Femur (tissue), 1 donor: ENCODE data around the gene QPRT.
"Not testable (repeated sequence)": the region's sequence is repeated elsewhere in the genome, so short reads cannot be mapped to it uniquely, and the experiment has no call there.

ENCODE experiments used
- DNase-seq: peaks from one replicate; pipeline ENCODE4 v3.0.0-alpha.2; 2017

Gene QPRT

DNA sequence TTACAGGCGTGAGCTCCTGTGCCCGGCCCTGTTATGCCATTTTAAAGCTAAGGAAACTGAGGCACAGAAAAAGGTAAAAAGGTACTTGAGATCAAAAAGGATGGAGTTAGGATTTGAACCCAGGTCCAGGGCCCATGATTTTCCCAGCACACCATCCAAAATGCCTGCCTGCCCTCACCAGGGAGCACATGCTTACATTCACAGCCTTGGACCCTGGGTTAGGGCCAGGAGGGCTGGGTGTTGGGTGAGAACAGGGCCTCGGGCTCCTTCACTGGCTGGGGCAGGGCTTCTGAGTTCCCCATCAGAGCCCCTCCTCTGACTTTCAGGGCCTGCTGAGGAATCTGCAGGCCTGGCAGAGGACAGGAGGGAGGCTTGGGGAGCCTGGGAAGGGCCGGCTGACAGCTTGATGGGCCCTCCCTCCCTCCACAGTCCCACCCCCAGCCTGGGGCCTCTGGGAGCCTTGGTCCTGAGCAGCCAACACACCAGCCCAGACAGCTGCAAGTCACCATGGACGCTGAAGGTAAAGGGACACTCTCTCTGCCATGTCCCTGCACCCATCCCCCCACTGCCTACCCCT is at the start of gene QPRT:
Gene QPRT (plus strand): TSS at position 490 of the 577 bp plus-strand sequence. CDS start 18 bp downstream, at position 508.
- peak; percentile 85 for DNase-seq

DNA sequence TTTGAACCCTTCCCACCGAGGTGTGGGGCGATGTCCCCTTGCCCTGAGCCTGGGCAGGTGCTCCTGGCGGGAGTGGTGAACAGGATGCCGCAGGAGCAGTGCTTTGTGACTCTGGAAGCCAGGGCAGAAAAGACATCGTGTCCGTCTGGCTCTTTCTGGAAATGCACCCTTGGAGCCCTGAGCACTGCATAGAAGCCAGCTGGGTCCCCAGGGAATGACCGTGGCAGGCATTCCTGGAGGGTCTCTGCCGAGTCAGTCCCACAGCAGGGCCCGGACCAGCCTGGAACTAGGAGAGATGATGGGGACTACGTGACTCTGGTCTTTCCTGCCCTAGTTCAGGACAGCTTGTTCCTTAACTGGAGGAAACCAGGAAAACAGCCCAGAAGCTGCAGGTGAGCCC is 49.7 kb upstream of the QPRT start:
- DNase-seq = not testable (repeated sequence)

DNA sequence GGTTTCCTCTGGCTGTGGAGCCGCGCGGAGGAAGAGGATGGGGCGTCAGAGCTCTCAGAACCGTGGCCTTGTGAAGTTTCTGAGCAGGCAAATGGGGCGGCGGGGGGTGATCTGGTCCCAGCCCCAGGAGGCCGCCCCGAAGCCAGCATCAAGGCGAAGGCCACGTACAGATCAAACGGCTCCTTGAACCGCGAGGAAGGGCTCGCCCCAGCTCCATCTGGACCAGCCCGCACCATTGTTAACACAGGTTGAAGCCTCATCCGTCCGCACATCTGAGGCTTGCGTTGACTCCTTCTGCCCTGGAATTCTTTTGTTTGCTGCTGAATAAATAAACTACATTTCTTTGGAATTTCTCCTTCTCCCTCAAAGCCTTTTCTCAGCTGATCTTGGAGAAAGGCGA is 47.3 kb upstream of the QPRT start:
- DNase-seq = not testable (repeated sequence)

DNA sequence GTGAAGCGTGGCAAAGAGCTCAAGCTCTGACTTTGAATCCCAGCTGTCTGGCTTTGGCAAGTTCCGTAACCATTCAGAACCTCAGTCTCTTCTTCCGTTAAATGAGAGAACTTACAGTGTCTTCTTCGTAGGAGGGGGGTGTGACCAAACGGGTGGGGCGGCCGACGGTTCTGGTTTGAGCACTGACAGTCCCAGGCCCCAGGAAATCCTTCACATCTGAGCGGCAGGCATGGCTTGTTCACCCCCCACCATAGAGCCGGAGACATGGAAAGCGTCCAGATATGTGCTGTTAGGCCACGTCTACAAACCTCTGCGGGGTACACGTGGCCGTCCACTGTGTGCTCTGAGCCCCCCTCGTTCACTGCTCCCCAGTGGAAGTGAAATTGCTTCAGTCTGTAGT is 43.1 kb upstream of the QPRT start:
- DNase-seq = not testable (repeated sequence)

DNA sequence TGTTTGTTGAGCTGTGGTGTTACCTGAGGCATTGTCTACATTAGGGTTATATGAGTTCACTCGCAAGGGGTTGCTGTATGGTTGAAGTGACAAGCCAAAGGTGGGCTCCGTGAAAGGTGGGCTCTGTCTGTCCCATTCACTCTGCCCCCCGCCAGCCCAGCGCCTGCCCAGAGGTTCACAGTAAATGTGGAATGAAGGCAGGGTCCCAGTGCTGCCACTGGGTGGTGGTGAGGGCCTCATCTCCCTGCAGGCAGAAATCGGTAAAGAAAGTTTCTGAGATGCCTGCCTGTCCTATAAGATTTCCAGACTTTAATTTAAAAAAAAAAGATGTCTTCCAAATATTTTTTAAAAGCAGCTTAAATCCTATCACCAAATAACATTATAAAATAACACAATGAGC is 42.6 kb upstream of the QPRT start:
- DNase-seq = not testable (repeated sequence)

DNA sequence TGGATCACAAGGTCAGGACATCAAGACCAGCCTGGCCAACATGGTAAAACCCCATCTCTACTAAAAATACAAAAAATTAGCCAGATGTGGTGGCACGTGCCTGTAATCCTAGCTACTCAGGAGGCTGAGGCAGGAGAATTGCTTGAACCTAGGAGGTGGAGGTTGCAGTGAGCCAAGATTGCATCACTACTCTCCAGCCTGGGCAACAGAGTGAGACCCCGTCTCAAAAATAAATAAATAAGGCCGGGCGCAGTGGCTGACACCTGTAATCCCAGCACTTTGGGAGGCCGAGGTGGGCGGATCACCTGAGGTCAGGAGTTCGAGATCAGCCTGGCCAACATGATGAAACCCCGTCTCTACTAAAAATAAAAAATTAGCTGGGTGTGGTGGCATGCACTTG is 40.2 kb upstream of the QPRT start:
- not testable (repeated sequence) for DNase-seq

DNA sequence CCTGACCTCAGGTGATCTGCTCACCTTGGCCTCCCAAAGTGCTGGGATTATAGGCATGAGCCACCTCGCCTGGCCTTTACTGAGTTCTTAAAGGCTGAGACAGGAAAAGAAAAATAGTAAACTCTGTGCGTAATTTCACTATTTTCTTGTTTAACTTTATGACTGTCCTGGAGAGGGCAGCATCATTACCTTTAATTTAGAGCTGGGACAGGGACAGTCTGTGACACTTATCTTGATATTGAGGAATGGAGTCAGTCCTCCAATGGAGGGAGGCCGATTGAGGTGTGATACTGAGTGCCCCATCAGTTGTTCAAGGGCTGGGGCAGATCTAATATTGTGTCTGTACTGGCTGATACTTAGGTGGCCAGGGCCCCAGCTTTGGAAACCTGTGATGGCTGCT is 37.4 kb upstream of the QPRT start:
- no peak for DNase-seq

DNA sequence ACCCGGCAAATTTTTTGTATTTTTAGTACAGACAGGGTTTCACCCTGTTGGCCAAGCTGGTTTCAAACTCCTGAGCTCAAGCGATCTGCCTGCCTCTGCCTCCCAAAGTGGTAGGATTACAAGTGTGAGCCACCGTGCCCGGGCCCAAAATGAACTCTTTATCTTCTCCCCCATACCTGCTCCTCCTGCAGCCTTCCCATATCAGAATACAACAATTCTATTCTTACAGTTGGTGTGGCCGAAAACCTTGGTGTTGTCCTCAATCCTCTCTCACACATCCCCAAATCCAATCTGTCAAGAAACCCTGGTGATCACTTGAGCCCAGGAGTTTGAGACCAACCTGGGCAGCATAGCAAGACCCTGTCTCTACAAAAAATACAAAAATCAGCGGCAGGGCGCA is 35.4 kb upstream of the QPRT start:
- DNase-seq = no peak

DNA sequence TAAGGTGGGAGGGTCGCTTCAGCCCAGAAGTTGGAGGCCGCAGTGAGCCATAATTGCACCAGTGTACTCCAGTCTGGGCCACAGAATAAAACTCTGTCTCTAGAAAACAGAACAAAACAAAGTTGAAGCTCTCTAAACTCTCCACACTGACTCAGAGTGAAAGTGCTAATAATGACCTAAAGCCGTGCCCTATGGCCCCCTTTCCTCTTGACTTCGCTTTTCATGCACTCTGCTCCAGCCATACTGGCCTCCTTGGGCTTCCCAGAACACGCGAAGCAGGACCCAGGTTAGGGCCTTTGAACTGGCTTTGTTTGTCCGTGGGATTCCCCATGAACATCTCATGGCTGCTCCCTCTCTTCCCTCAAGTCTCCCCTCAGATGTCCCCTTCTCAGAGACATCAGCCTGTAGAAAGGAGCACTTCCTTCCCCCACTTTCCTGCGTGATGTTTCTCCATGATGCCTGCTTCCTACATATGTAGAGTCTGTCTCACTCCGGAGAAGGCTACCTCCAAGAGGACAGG is 34.6 kb upstream of the QPRT start:
- DNase-seq = no peak

DNA sequence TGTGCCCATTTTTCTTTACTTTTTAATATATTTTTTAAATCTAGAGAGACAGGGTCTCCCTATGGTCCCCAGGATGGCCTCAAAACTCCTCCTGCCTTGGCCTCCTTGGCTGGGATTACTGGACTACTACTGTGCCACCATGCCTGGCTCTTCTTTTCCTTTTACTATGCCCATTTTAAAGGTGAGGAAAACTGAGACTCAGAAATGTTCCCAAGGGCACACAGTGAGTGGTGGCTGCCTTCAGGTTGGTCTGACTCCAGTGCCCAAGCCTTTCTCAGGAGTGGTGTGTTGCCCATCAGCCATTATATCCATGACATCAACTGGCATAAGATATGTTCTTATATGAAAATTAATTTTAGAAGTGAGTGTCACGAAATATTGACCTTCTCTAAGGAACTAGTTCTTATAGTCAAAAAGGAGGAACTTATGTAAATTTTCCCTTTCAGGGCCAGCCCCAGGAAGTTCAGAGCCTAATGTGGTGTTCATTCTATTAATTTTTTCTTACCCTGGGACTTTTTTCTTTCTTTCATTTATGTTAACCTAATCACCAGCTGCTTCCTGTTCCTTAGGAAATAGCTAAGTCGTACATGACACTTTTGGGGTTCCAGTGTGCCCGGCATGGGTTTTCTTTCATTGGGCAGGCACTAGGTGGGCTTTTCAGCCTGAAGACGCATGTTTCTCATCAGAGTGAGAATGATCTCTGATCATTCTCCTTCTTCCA is 33.8 kb upstream of the QPRT start:
- no peak for DNase-seq

DNA sequence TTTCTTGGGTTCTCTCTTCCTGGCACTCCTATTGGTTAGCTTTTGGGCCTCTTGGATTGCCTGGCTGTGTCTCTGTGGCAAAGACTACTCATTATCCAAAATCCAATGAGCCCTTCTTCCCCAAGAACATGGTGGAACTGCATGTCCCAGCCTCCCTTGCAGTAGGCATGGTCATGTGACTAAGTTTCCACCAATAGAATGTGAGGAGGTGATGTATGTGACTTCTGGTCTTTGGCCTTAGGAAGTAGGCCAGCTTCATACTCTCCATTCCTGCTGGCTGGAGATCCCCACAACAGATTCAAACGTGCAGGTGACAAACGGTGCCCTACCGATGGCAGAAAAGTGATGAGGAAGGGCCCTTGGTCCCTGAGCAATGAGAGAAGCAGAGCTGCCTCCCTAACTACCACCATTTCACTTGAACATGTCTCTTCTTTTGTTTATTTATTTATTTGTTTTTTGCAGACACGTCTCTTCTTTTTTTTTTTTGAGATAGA is 33.2 kb upstream of the QPRT start:
- no peak for DNase-seq

DNA sequence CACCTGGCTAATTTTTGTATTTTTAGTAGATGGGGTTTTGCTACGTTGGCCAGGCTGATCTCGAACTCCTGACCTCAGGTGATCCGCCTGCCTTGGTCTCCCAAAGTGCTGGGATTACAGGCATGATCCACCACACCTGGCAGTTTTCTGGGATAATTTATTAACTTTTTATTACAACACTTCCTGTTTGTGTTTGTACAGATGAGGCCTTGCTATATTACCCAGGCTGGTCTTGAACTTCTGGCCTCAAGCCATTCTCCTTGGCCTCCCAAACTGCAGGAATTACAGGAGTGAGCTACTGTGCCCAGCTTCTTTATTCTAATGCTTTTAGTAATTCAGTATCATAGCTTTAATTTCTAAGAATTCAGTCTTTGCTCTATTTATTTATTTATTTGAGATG is 32.0 kb upstream of the QPRT start:
- no peak for DNase-seq

DNA sequence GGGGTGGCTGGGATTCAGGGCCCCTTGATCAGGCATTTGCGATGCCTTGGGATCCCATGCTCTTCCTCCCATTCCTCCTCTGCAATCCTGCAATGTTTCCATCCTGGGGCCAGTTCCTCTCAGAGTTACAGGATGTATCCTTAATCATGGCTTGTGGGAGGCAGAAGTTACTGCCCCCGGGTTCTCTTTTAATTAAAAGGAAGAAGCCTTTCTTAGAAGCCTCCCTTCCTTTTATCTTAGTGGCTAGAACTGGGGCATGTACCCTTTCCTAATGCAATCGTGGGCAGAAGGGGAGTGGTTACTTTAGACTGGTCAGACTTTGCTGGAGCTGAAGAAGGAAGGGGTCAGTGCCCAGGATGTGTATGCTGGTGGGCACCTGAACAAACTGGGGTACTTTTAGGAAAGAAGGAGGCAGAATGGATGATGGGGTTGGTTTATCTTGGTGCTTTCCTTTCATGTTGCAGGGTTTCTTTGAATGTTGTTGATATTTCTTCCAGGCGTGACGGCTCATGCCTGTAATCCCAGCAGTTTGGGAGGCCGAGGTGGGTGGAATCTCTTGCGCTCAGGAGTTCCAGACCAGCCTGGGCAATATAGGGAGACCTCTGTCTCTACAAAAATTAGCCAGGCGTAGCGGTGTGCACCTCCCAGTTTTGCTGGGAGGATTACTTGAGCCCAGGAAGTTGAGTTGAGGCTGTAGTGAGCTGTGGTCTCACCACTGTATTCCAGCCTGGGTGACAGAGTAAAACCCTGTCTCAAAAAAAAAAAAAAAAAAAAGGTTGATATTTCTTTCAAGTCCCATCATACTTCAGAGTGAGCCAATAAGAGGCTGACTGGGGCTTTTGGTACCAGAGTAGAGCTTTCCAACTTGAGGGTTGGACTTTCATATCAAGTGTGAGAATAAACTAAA is 29.1 kb upstream of the QPRT start:
- no peak for DNase-seq

DNA sequence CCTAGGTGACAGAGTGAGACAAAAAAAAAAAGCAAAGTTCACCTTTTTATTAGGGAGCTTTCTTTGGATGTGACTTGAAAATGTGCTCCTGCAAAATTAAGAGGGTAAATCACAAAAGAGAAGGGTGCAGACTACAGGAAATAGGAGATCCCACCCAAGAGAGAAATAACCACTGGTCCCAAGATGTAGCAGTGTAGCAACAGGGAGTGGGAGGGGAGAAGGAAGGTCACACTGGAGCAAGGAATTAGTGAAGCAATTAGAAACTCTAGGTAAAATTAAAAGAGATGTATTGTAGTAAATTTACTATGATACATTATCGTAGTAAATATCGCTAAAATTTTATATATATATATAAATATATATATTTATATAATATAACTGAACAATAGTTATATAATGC is 28.2 kb upstream of the QPRT start:
- no peak for DNase-seq

DNA sequence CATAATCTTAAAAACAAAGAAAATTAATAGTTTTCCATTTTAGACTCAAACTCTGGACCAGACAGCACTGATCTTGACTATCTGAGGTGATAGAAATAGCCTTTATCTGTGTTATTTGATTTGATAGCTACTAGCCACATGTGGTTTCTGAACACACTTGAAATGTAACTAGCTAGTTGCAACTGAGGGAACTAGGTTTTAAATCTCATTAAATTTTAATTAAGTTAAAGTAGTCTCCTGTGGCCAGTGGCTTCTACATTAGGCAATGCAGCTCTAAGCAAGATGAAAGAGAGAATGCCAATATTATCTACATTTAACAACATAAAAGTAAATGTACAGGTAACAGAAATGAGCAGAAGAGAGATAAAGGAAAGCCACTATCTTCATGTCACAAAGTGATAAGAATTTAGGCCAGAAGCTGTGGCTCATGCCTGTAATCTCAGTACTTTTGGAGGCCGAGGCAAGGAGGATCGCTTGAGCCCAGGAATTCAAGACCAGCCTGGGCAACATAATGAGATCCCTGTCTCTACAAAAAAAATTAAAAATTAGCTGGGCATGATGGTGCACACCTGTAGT is 27.1 kb upstream of the QPRT start:
- no peak for DNase-seq

DNA sequence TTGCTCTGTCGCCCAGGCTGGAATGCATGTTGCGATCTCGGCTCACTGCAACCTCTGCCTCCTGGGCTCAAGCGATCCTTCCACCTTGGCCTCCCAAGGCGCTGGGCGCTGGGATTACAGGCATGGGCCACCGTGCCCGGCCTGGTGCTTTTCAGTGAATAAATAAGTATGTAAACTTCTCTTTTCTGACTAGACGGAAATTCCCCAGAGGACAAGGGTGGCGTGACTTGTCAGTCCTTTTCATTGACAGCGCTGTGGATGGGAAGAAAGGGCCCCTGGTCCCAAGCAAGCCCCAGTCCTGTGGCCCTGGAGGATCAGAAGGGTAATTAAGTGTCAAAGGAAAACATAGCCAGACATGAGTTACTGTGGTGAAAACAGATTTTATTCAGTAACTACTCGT is 25.5 kb upstream of the QPRT start:
- DNase-seq = no peak

DNA sequence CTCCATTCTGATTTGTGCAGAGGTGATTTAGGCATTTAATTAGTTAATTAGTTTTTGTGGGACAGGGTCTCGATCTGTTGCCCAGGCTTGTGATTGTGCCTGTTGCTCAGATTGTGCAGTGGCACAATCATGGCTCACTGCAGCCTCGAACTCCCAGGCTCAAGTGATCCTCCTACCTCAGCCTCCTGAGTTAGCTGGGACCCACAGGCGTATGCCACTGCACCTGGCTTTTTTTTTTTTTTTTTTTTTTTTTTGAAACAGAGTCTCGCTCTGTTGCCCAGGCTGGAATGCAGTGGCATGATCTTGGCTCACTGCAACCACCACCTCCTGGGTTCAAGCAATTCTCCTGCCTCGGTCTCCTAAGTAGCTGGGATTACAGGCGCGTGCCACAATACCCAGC is 25.1 kb upstream of the QPRT start:
- not testable (repeated sequence) for DNase-seq

DNA sequence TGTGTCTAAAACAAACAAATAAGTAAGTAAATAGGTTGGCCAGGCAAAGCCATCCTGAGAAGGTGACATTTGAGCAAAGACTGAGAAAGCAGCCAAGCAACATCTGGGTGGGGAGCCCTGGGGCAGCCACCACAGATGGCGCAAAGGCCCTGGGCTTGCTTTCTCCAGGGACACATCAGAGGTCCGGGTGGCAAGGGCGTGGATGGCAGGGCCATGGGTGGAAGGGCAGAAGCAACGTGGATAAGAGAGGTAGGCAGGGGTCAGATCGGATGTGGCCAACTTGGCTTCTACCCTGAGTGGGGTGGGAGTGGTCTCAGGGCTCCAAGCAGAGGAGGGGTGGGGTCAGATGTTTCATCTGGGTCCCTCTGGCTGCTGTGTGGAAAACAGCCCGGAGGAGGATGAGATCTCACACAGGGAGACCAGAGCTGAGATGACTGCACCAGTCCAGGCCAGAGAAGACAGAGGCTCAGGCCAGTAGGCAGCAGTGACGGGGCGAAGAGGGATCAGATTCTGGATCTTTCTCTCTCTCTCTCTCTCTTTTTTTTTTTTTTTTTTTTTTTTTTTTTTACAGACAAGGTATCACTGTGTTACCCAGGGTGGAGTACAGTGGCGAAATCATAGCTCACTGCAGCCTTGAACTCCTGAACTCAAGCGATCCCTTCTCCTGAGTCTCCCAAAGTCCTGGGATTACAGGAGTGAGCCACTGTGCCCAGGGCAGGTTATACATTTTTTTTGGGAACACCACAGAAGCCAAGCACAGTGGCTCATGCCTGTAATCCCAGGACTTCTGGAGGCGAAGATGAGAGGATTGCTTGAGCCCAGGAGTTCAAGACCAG is 22.1 kb upstream of the QPRT start:
- DNase-seq = no peak

DNA sequence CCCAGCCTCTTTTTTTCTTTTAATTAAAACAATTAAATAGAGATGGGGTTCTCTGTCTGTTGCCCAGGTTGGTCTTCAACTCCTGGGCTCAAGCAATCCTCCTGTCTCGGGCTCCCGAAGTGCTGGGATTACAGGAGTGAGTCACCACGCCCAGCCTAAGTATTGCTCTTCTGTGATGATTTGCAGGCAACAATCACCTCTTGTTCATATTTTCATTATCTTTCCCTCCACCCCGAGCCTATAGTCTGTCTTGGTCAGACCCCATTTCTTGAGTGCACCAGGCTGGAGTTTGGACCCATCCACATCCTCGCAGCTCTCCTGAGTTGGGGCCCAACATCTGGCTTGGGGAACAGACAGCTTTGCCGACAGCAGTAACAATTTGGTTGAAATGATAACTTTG is 20.3 kb upstream of the QPRT start:
- no peak for DNase-seq

DNA sequence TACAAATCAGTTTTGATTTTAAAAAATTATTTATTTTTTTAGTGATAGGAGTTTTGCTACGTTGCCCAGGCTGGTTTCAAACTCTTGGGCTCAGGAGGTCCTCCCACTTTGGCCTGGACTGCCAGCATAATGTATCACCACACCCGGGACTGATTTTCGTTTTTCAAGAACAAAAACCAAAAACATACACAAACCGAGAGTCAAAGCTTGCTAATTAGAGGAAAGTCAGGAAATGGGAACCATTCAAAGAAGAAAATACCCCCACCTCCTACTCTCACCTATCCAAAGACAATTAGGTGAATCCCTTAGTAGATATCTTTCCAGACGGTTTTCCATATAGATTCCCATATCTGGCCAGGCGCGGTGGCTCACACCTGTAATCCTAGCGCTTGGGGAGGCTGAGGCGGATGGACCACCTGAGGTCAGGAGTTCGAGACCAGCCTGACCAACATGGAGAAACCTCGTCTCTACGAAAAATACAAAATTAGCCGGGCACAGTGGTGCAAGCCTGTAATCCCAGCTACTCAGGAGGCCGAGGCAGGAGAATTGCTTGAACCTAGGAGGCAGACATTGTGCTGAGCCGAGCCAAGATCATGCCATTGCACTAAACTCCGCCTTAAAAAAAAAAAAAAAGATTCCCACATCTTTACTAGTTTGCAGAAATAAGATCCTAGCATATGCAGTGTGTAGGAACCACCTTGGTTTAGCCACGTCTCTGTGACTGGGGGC is 16.8 kb upstream of the QPRT start:
- DNase-seq = no peak

DNA sequence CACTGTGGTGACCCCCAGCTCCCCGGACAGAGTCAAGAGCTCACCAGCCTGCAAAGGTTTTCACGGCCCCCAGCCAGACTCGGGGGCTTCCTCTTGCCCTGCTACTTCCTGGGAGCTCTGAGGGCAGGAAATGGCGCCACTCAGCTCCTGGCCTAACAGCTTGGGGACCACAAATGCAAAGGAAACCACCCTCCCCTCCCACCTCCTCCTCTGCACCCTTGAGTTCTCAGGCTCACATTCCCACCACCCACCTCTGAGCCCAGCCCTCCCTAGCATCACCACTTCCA is 16.3 kb upstream of the QPRT start:
- DNase-seq = no peak
